Measurements from ENCODE around the gene ANKH. TPM values are rescaled to one million over a fixed set of nuclear protein-coding genes. Genes with fewer than 3 reads are reported as not detected.
A peak's percentile ranks its signal among the peaks of the same experiment; 100 is the strongest.

The ANKH gene
- total RNA-seq, 4 donors from 2014 or later, result 31.2 to 55.2 (median 34.7) TPM

GRCh38 chr5:14876095-14876494, 4.5 kb upstream of the ANKH start:
- H3K9me3 ChIP-seq, result no peaks in the 10 kb centered on the region
- TF ChIP-seq, protein P1, sequence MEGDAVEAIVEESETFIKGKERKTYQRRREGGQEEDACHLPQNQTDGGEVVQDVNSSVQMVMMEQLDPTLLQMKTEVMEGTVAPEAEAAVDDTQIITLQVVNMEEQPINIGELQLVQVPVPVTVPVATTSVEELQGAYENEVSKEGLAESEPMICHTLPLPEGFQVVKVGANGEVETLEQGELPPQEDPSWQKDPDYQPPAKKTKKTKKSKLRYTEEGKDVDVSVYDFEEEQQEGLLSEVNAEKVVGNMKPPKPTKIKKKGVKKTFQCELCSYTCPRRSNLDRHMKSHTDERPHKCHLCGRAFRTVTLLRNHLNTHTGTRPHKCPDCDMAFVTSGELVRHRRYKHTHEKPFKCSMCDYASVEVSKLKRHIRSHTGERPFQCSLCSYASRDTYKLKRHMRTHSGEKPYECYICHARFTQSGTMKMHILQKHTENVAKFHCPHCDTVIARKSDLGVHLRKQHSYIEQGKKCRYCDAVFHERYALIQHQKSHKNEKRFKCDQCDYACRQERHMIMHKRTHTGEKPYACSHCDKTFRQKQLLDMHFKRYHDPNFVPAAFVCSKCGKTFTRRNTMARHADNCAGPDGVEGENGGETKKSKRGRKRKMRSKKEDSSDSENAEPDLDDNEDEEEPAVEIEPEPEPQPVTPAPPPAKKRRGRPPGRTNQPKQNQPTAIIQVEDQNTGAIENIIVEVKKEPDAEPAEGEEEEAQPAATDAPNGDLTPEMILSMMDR (IDR thresholded peaks at IDR 0.05), result no peak
- no peak for TF ChIP-seq POLR2A (IDR thresholded peaks at IDR 0.05)
- no peak overlapping the region for H3K4me3 ChIP-seq (replicated peaks in 1 of 3)
- no peak for DNase-seq
- H3K36me3 ChIP-seq, result no peaks in the 10 kb centered on the region
- intact Hi-C loops (cut with DNase I), result no loop called here
- 70 to 80% methylated on average over 5 of the region's 5 CpGs for WGBS, 2 donors
- no peaks in the 10 kb centered on the region for H3K27me3 ChIP-seq
- no peak overlapping the region for H3K27ac ChIP-seq
- no peaks in the 10 kb centered on the region for H3K4me1 ChIP-seq

DNA sequence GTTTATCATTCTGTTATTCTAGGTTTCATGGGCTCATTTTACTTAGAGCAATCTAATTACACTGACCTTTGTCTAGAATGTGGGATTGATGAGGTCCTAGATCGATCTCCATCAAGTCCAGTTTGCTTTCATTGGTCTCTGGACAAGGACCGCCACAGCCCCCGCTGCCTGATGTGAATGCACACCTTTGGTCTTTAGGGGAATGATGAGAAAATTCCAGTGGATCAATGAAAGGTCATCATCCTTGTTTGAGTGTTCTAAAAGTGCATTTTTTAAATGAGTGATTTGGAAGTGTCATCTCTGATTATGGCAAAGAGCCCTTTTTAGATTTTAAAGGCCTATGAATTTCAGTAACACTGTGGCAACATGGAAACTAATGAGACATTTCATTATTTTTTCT, 2.2 kb upstream of the ANKH start:
- H3K27ac ChIP-seq, result no peak overlapping the region
- peaks cover 4 to 8% of the 10 kb centered on the region in 2 donors for H3K4me1 ChIP-seq
- H3K4me3 ChIP-seq (replicated peaks in 1 of 3), result no peak overlapping the region
- WGBS, 2 donors, result 93 to 97% methylated on average over 3 of the region's 3 CpGs
- no peaks in the 10 kb centered on the region for H3K36me3 ChIP-seq
- no peaks in the 10 kb centered on the region for H3K9me3 ChIP-seq
- TF ChIP-seq, protein P1 (IDR thresholded peaks at IDR 0.05), result no peak
- TF ChIP-seq POLR2A (IDR thresholded peaks at IDR 0.05), result no peak
- H3K27me3 ChIP-seq, result no peaks in the 10 kb centered on the region
- intact Hi-C loops (cut with DNase I), result loop anchor here (5.0 kb wide), 1 partner anchor 129 kb away; no protein-coding TSS in a partner anchor
- DNase-seq, result no peak

- no peaks in the 10 kb centered on the region for H3K9me3 ChIP-seq
- no peak overlapping the region for H3K4me3 ChIP-seq (replicated peaks in 1 of 3)
- H3K27ac ChIP-seq, result peak overlapping the region; percentile 93 to 95 (median 94)
- TF ChIP-seq POLR2A (IDR thresholded peaks at IDR 0.05), result no peak
- TF ChIP-seq, protein P1 (IDR thresholded peaks at IDR 0.05), result no peak
- intact Hi-C loops (cut with DNase I), result loop anchor here (5.0 kb wide), 1 partner anchor 129 kb away; no protein-coding TSS in a partner anchor
- no peaks in the 10 kb centered on the region for H3K27me3 ChIP-seq
- DNase-seq, result no peak
- H3K36me3 ChIP-seq, result no peaks in the 10 kb centered on the region
- H3K4me1 ChIP-seq, result peaks cover 4 to 8% of the 10 kb centered on the region in 2 donors
- 81 to 87% methylated on average over 9 of the region's 9 CpGs for WGBS, 2 donors
These were observed 1.5 kb upstream of the ANKH start for GRCh38 chr5:14873093-14873492.

- WGBS, 2 donors, result 4 to 7% methylated on average over 25 to 34 of the region's 73 CpGs
- Histone ChIP-seq H3K4me1 (peaks cover 4 to 8% of the 10 kb centered on the region in 2 donors), H3K36me3 (no peaks in the 10 kb centered on the region), H3K27ac (peak overlapping the region; percentile 93 to 95 (median 94)), H3K4me3 (replicated peaks in 1 of 3) (peak overlapping the region; percentile 53 to 76 (median 57)), H3K9me3 (no peaks in the 10 kb centered on the region), H3K27me3 (no peaks in the 10 kb centered on the region)
- TF ChIP-seq POLR2A (IDR thresholded peaks at IDR 0.05), result peak in 1 of 2 donors; percentile 67
- TF ChIP-seq, protein P1 (IDR thresholded peaks at IDR 0.05), result peak in 1 of 6 experiments; percentile 5
- intact Hi-C loops (cut with DNase I), result loop anchor here (5.0 kb wide), 1 partner anchor 130 kb away; no protein-coding TSS in a partner anchor
- DNase-seq, result peak; percentile 72 to 79
These were observed 752 bp upstream of the ANKH start for GRCh38 chr5:14872070-14872989.
